Keratinocyte (primary cell): ENCODE results near the gene PTN. TPM values are rescaled to one million over a fixed set of nuclear protein-coding genes. Genes with fewer than 3 reads are reported as not detected.

ENCODE experiments used
- DNase-seq: peaks from one replicate; pipeline ENCODE4 v3.0.0-alpha.2; 2011; ENCODE audit warnings: low read depth, missing footprints, low spot score
- FAIRE-seq: peaks from 2 replicates; lab custom pipeline; 2011; peaks lifted over from hg19 to GRCh38; lab: Jason Lieb, UNC
- H2AFZ ChIP-seq: 2 replicates; pipeline ENCODE4 v1.6.0; 2012; ENCODE audit warnings: low read length, control low read depth, inconsistent platforms; ENCODE audit not compliant: control insufficient read depth
- H3K27ac ChIP-seq: 2 replicates; pipeline ENCODE4 v1.5.1; 2011; ENCODE audit warnings: low read length; ENCODE audit not compliant: control insufficient read depth, insufficient read depth
- H3K27me3 ChIP-seq: 3 replicates; pipeline ENCODE4 v1.6.0; 2011; ENCODE audit warnings: low read length; ENCODE audit not compliant: control insufficient read depth, insufficient read depth; ENCODE audit errors: extremely low read depth
- H3K36me3 ChIP-seq, 2 experiments: 2 replicates in 1 of 2; 3 replicates in 1 of 2; pipeline ENCODE4 v1.5.1; 2011; ENCODE audit warnings: low read length in 2 of 2, mild to moderate bottlenecking in 1 of 2; ENCODE audit not compliant: control insufficient read depth in 2 of 2, insufficient read depth in 2 of 2; ENCODE audit errors: extremely low read depth in 1 of 2
- H3K4me1 ChIP-seq: 3 replicates; pipeline ENCODE4 v1.5.1; 2011; ENCODE audit warnings: low read length; ENCODE audit not compliant: control insufficient read depth, insufficient read depth; ENCODE audit errors: extremely low read depth
- H3K4me2 ChIP-seq: 3 replicates; pipeline ENCODE4 v1.6.0; 2011; ENCODE audit warnings: low read depth, low read length; ENCODE audit not compliant: control insufficient read depth, insufficient read depth; ENCODE audit errors: extremely low read depth
- H3K4me3 ChIP-seq, 3 experiments: fragments of 200-600 bp in 1 of 3; sonication (generic) in 1 of 3; 2 replicates in 2 of 3; 3 replicates in 1 of 3; pipeline ENCODE4 v1.5.1; 2011 to 2016; ENCODE audit warnings: low read length in 3 of 3, mild to moderate bottlenecking in 3 of 3, control low read depth in 2 of 3, inconsistent platforms in 1 of 3, low read depth in 1 of 3, mixed read lengths in 1 of 3, mixed run types in 1 of 3, moderate library complexity in 1 of 3; ENCODE audit not compliant: control insufficient read depth in 2 of 3, insufficient read depth in 2 of 3; ENCODE audit errors: extremely low read depth in 1 of 3
- H3K79me2 ChIP-seq: 2 replicates; pipeline ENCODE4 v1.6.0; 2012; ENCODE audit warnings: low read length; ENCODE audit not compliant: control insufficient read depth, insufficient read depth
- H3K9ac ChIP-seq: 3 replicates; pipeline ENCODE4 v1.6.0; 2011; ENCODE audit warnings: low read length; ENCODE audit not compliant: control insufficient read depth, insufficient read depth; ENCODE audit errors: extremely low read depth
- H3K9me1 ChIP-seq: 3 replicates; pipeline ENCODE4 v1.6.0; 2011; ENCODE audit warnings: low read length; ENCODE audit not compliant: control insufficient read depth, insufficient read depth; ENCODE audit errors: extremely low read depth
- H3K9me3 ChIP-seq: 2 replicates; pipeline ENCODE4 v1.5.1; 2012; ENCODE audit warnings: low read depth, low read length; ENCODE audit not compliant: control insufficient read depth
- H4K20me1 ChIP-seq: 3 replicates; pipeline ENCODE4 v1.6.0; 2011; ENCODE audit warnings: low read length; ENCODE audit not compliant: control insufficient read depth, insufficient read depth; ENCODE audit errors: extremely low read depth
- EZH2 ChIP-seq: IDR thresholded peaks from one replicate; pipeline ENCODE4 v1.6.1; 2012; ENCODE audit warnings: inconsistent platforms, mild to moderate bottlenecking, low read length, moderate library complexity
- dilution Hi-C: fragments of 300-500 bp; cut with MboI; formaldehyde crosslinking; loops from one replicate; pipeline ENCODE4 v1.7.0; 2020; ENCODE audit warnings: low sequenced_read_pairs; ENCODE audit not compliant: extremely low pct_ligation_motif_present
- polyA plus RNA-seq, 5 experiments: library from polyadenylated mRNA; depleted of rRNA in 3 of 5; stranded (reverse) in 3 of 5; stranded (forward) in 1 of 5; unstranded in 1 of 5; fragments of >200 nt; gene quantifications; 1 replicate in 1 of 5; 2 replicates in 3 of 5; 3 replicates in 1 of 5; pipeline versions ENCODE4 v1.2.1 to v1.2.3, GENCODE V29; 2011 to 2012; ENCODE audit warnings: missing spikeins in 2 of 5, low read depth in 1 of 5, low replicate concordance in 1 of 5
- TF ChIP-seq, protein P1 (sequence below), 3 experiments: IDR thresholded peaks in 1 of 3; conservative IDR thresholded peaks in 1 of 3; optimal IDR thresholded peaks in 1 of 3; 2 replicates in 2 of 3; 3 replicates in 1 of 3; pipeline versions ENCODE3 to v1.5.1; 2011; ENCODE audit warnings: low read length in 3 of 3, mild to moderate bottlenecking in 3 of 3, moderate library complexity in 2 of 3, control low read depth in 1 of 3, inconsistent platforms in 1 of 3; ENCODE audit not compliant: insufficient read depth in 2 of 3; ENCODE audit errors: extremely low read depth in 1 of 3

PTN gene
- polyA plus RNA-seq, 1 donor (not counting 4 experiments of a cell fraction or from before 2014, with no cell fraction given): not detected

DNA sequence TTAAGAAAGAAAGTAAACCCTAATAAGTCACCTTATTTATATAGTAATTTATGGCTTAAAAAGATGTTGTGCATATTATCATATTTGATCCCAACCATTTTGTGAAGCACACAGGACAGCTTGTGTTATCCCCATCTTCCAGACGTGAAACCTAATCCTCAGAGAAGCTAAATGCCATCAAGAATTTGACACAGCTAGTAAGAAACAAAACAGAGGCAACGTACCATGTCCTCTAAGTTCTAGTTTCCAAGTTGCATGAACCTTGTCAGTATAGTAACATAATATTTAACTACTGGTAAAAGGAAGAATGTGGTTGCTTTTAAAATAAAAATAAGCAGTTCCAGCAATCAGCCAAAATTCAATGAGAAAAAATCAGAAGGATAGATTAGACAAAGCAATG lies 41.5 kb downstream of the PTN start:
- TF ChIP-seq, protein P1, sequence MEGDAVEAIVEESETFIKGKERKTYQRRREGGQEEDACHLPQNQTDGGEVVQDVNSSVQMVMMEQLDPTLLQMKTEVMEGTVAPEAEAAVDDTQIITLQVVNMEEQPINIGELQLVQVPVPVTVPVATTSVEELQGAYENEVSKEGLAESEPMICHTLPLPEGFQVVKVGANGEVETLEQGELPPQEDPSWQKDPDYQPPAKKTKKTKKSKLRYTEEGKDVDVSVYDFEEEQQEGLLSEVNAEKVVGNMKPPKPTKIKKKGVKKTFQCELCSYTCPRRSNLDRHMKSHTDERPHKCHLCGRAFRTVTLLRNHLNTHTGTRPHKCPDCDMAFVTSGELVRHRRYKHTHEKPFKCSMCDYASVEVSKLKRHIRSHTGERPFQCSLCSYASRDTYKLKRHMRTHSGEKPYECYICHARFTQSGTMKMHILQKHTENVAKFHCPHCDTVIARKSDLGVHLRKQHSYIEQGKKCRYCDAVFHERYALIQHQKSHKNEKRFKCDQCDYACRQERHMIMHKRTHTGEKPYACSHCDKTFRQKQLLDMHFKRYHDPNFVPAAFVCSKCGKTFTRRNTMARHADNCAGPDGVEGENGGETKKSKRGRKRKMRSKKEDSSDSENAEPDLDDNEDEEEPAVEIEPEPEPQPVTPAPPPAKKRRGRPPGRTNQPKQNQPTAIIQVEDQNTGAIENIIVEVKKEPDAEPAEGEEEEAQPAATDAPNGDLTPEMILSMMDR (optimal IDR thresholded peaks at IDR 0.05 in 1 of 3, IDR thresholded peaks at IDR 0.05 in 1 of 3, conservative IDR thresholded peaks at IDR 0.05 in 1 of 3; ENCODE audit: extremely low read depth in 1 of 3, insufficient read depth in 2 of 3, low read length in 3 of 3): no peak
- TF ChIP-seq EZH2: no peak
- H3K9ac ChIP-seq: no peak overlapping the region
- H3K79me2 ChIP-seq: no peaks in the 10 kb centered on the region
- no peaks in the 10 kb centered on the region for H3K9me3 ChIP-seq
- H3K9me1 ChIP-seq: no peaks in the 10 kb centered on the region
- FAIRE-seq (no peak), DNase-seq (no peak)
- no peak overlapping the region for H3K4me3 ChIP-seq
- no peaks in the 10 kb centered on the region for H3K36me3 ChIP-seq
- H3K27ac ChIP-seq: no peak overlapping the region
- no peaks in the 10 kb centered on the region for H4K20me1 ChIP-seq
- H2AFZ ChIP-seq: no peak overlapping the region
- no peaks in the 10 kb centered on the region for H3K4me1 ChIP-seq
- H3K4me2 ChIP-seq: no peak overlapping the region
- dilution Hi-C loops: no loop called here
- no peaks in the 10 kb centered on the region for H3K27me3 ChIP-seq

DNA sequence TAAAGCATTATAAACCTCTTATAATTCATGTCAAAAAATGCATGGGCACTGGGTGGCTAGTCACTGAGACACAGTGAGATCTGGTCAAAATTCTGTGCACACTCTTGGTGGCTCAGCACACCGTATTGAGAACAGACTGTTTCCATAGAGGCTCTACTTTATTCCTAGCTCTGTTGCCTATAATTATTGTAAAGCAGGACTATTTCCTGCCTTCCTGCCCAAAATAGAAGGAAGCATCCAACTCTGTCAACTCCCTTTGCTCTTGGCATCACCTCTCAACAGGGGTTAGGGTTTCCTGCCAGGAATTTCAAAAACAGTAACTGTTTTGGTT lies 45.1 kb downstream of the PTN start:
- Histone ChIP-seq H3K9me3 (no peaks in the 10 kb centered on the region), H3K36me3 (no peaks in the 10 kb centered on the region), H3K79me2 (no peaks in the 10 kb centered on the region), H4K20me1 (no peaks in the 10 kb centered on the region), H3K9me1 (no peaks in the 10 kb centered on the region), H3K4me3 (no peak overlapping the region), H3K27ac (no peak overlapping the region), H3K4me2 (no peak overlapping the region), H3K9ac (no peak overlapping the region), H3K27me3 (no peaks in the 10 kb centered on the region), H3K4me1 (no peaks in the 10 kb centered on the region), H2AFZ (no peak overlapping the region)
- dilution Hi-C loops: no loop called here
- no peak for FAIRE-seq
- DNase-seq: no peak
- TF ChIP-seq, protein P1 (optimal IDR thresholded peaks at IDR 0.05 in 1 of 3, IDR thresholded peaks at IDR 0.05 in 1 of 3, conservative IDR thresholded peaks at IDR 0.05 in 1 of 3; ENCODE audit: extremely low read depth in 1 of 3, insufficient read depth in 2 of 3, low read length in 3 of 3): no peak
- TF ChIP-seq EZH2: no peak
